Measurements from ENCODE around the gene SGCG. TPM values are rescaled to one million over a fixed set of nuclear protein-coding genes. Genes with fewer than 3 reads are reported as not detected.
"Not testable (repeated sequence)": the region's sequence is repeated elsewhere in the genome, so short reads cannot be mapped to it uniquely, and the experiment has no call there.

The SGCG gene
- not detected for total RNA-seq

GRCh38 chr13:23180711-23181110, at the start of gene SGCG:
Gene SGCG, plus strand, starts transcription at chr13:23180979. Its CDS starts 22,716 bp downstream, at chr13:23203695.
- DNase-seq (no peak), ATAC-seq (no peak)
- POLR2A ChIA-PET = no interaction called here
- Mint-ChIP-seq H3K9me3 (ENCODE audit: insufficient read depth) (no peaks in the 10 kb centered on the region), H3K4me1 (ENCODE audit: low read depth) (no peaks in the 10 kb centered on the region), H3K27ac (no peak within 1 kb of the TSS), H3K36me3 (ENCODE audit: low read depth) (no peaks in the 10 kb centered on the region), H3K27me3 (ENCODE audit: low read depth) (no peaks in the 10 kb centered on the region), H3K4me3 (no peak within 1 kb of the TSS)
- CTCF ChIA-PET = no interaction called here

GRCh38 chr13:23134542-23134941, 46.2 kb upstream of the SGCG start:
- no peak for ATAC-seq
- no peak for DNase-seq
- CTCF ChIA-PET = no interaction called here
- Mint-ChIP-seq H3K36me3 (ENCODE audit: low read depth) (no peaks in the 10 kb centered on the region), H3K27me3 (ENCODE audit: low read depth) (no peaks in the 10 kb centered on the region), H3K9me3 (ENCODE audit: insufficient read depth) (no peaks in the 10 kb centered on the region), H3K4me1 (ENCODE audit: low read depth) (no peaks in the 10 kb centered on the region), H3K4me3 (no peak overlapping the region), H3K27ac (no peak overlapping the region)
- POLR2A ChIA-PET = no interaction called here

GRCh38 chr13:23140492-23140891, 40.3 kb upstream of the SGCG start:
- H3K36me3 Mint-ChIP-seq (ENCODE audit: low read depth) = no peaks in the 10 kb centered on the region
- no peak overlapping the region for H3K27ac Mint-ChIP-seq
- ChIA-PET CTCF (no interaction called here), POLR2A (no interaction called here)
- H3K27me3 Mint-ChIP-seq (ENCODE audit: low read depth) = no peaks in the 10 kb centered on the region
- H3K9me3 Mint-ChIP-seq (ENCODE audit: insufficient read depth) = peaks cover 5% of the 10 kb centered on the region
- DNase-seq (no peak), ATAC-seq (no peak)
- no peaks in the 10 kb centered on the region for H3K4me1 Mint-ChIP-seq (ENCODE audit: low read depth)
- no peak overlapping the region for H3K4me3 Mint-ChIP-seq

GRCh38 chr13:23141964-23142363, 38.8 kb upstream of the SGCG start:
- H3K4me1 Mint-ChIP-seq (ENCODE audit: low read depth) = no peaks in the 10 kb centered on the region
- no peak overlapping the region for H3K4me3 Mint-ChIP-seq
- no peak overlapping the region for H3K27ac Mint-ChIP-seq
- ChIA-PET POLR2A (no interaction called here), CTCF (no interaction called here)
- no peak for ATAC-seq
- no peak for DNase-seq
- no peaks in the 10 kb centered on the region for H3K27me3 Mint-ChIP-seq (ENCODE audit: low read depth)
- no peaks in the 10 kb centered on the region for H3K36me3 Mint-ChIP-seq (ENCODE audit: low read depth)
- H3K9me3 Mint-ChIP-seq (ENCODE audit: insufficient read depth) = peaks cover 5% of the 10 kb centered on the region

- H3K4me1 Mint-ChIP-seq (ENCODE audit: low read depth); POLR2A ChIA-PET; ATAC-seq; DNase-seq; H3K27ac Mint-ChIP-seq; H3K27me3 Mint-ChIP-seq (ENCODE audit: low read depth); CTCF ChIA-PET; H3K9me3 Mint-ChIP-seq (ENCODE audit: insufficient read depth); H3K36me3 Mint-ChIP-seq (ENCODE audit: low read depth); H3K4me3 Mint-ChIP-seq: not testable (repeated sequence)
These were observed 38.2 kb upstream of the SGCG start for GRCh38 chr13:23142607-23143006.

GRCh38 chr13:23144431-23144830, 36.3 kb upstream of the SGCG start:
- POLR2A ChIA-PET = no interaction called here
- no peak overlapping the region for H3K4me3 Mint-ChIP-seq

GRCh38 chr13:23146006-23146405, 34.8 kb upstream of the SGCG start:
- ChIA-PET CTCF (interaction anchor here (0.7 kb wide), 1 partner anchor 36 kb away, joined by 3 read pairs; no protein-coding TSS in a partner anchor), POLR2A (no interaction called here)
- H3K27ac Mint-ChIP-seq = no peak overlapping the region
- ATAC-seq (no peak), DNase-seq (no peak)
- H3K27me3 Mint-ChIP-seq (ENCODE audit: low read depth) = no peaks in the 10 kb centered on the region
- H3K9me3 Mint-ChIP-seq (ENCODE audit: insufficient read depth) = peaks cover 5% of the 10 kb centered on the region
- H3K4me3 Mint-ChIP-seq = no peak overlapping the region
- no peaks in the 10 kb centered on the region for H3K36me3 Mint-ChIP-seq (ENCODE audit: low read depth)
- H3K4me1 Mint-ChIP-seq (ENCODE audit: low read depth) = no peaks in the 10 kb centered on the region

More at GRCh38 chr13:23144431-23144830, 36.3 kb upstream of the SGCG start:
- no peak overlapping the region for H3K27ac Mint-ChIP-seq
- no peaks in the 10 kb centered on the region for H3K4me1 Mint-ChIP-seq (ENCODE audit: low read depth)
- no peaks in the 10 kb centered on the region for H3K27me3 Mint-ChIP-seq (ENCODE audit: low read depth)
- DNase-seq = no peak
- CTCF ChIA-PET = no interaction called here
- H3K36me3 Mint-ChIP-seq (ENCODE audit: low read depth) = no peaks in the 10 kb centered on the region
- ATAC-seq = no peak
- peaks cover 5% of the 10 kb centered on the region for H3K9me3 Mint-ChIP-seq (ENCODE audit: insufficient read depth)

- Mint-ChIP-seq H3K36me3 (ENCODE audit: low read depth) (no peaks in the 10 kb centered on the region), H3K9me3 (ENCODE audit: insufficient read depth) (peaks cover 5% of the 10 kb centered on the region), H3K27me3 (ENCODE audit: low read depth) (peaks cover 2% of the 10 kb centered on the region), H3K4me1 (ENCODE audit: low read depth) (no peaks in the 10 kb centered on the region), H3K27ac (no peak overlapping the region), H3K4me3 (no peak overlapping the region)
- CTCF ChIA-PET = interaction anchor here (0.7 kb wide), 1 partner anchor 35 kb away, joined by 3 read pairs; no protein-coding TSS in a partner anchor
- no peak for ATAC-seq
- no peak for DNase-seq
- POLR2A ChIA-PET = no interaction called here
These were observed 33.8 kb upstream of the SGCG start for GRCh38 chr13:23146811-23147625.

- no peaks in the 10 kb centered on the region for H3K4me1 Mint-ChIP-seq (ENCODE audit: low read depth)
- no peak overlapping the region for H3K4me3 Mint-ChIP-seq
- H3K9me3 Mint-ChIP-seq (ENCODE audit: insufficient read depth) = peaks cover 5% of the 10 kb centered on the region
- POLR2A ChIA-PET = no interaction called here
- CTCF ChIA-PET = no interaction called here
- peaks cover 2% of the 10 kb centered on the region for H3K27me3 Mint-ChIP-seq (ENCODE audit: low read depth)
- H3K27ac Mint-ChIP-seq = no peak overlapping the region
- ATAC-seq (no peak), DNase-seq (no peak)
- no peaks in the 10 kb centered on the region for H3K36me3 Mint-ChIP-seq (ENCODE audit: low read depth)
These were observed 33.0 kb upstream of the SGCG start for GRCh38 chr13:23147827-23148226.

GRCh38 chr13:23157781-23158180, 23.0 kb upstream of the SGCG start:
- no peak for DNase-seq
- H3K27ac Mint-ChIP-seq = no peak overlapping the region

GRCh38 chr13:23159205-23159759, 21.5 kb upstream of the SGCG start:
- Mint-ChIP-seq H3K36me3 (ENCODE audit: low read depth) (no peaks in the 10 kb centered on the region), H3K4me3 (no peak overlapping the region), H3K27me3 (ENCODE audit: low read depth) (peaks cover 23% of the 10 kb centered on the region), H3K9me3 (ENCODE audit: insufficient read depth) (no peaks in the 10 kb centered on the region), H3K27ac (no peak overlapping the region), H3K4me1 (ENCODE audit: low read depth) (no peaks in the 10 kb centered on the region)
- POLR2A ChIA-PET = no interaction called here
- CTCF ChIA-PET = interaction anchor here (1.0 kb wide), 1 partner anchor 11 kb away, joined by 3 read pairs; no protein-coding TSS in a partner anchor
- DNase-seq (no peak), ATAC-seq (no peak)

More at GRCh38 chr13:23157781-23158180, 23.0 kb upstream of the SGCG start:
- Mint-ChIP-seq H3K27me3 (ENCODE audit: low read depth) (peaks cover 26% of the 10 kb centered on the region), H3K9me3 (ENCODE audit: insufficient read depth) (no peaks in the 10 kb centered on the region), H3K4me3 (no peak overlapping the region), H3K36me3 (ENCODE audit: low read depth) (no peaks in the 10 kb centered on the region), H3K4me1 (ENCODE audit: low read depth) (no peaks in the 10 kb centered on the region)
- POLR2A ChIA-PET = no interaction called here
- no peak for ATAC-seq
- CTCF ChIA-PET = no interaction called here

- no peaks in the 10 kb centered on the region for H3K36me3 Mint-ChIP-seq (ENCODE audit: low read depth)
- ATAC-seq (no peak), DNase-seq (no peak)
- no peaks in the 10 kb centered on the region for H3K9me3 Mint-ChIP-seq (ENCODE audit: insufficient read depth)
- ChIA-PET CTCF (interaction anchor here (1.0 kb wide), 1 partner anchor 11 kb away, joined by 3 read pairs; no protein-coding TSS in a partner anchor), POLR2A (no interaction called here)
- no peaks in the 10 kb centered on the region for H3K4me1 Mint-ChIP-seq (ENCODE audit: low read depth)
- H3K27ac Mint-ChIP-seq = no peak overlapping the region
- H3K4me3 Mint-ChIP-seq = no peak overlapping the region
- H3K27me3 Mint-ChIP-seq (ENCODE audit: low read depth) = peaks cover 23% of the 10 kb centered on the region
These were observed 20.8 kb upstream of the SGCG start for GRCh38 chr13:23159760-23160637.

Data from activated CD8-positive, alpha-beta T cell treated with anti-CD3 and anti-CD28 coated beads, Interleukin-2, amount 10 ng/mL, durations not matched to agents 7 days and 5 days (primary cell).